ENCODE data around the gene LMNB1.

GRCh38 chr5:126863402-126863801 is 86.5 kb downstream of the LMNB1 start:
- TF ChIP-seq CTCF (IDR thresholded peaks at IDR 0.05) (no peak), POLR2A (IDR thresholded peaks at IDR 0.05) (no peak)
